ENCODE measurements around the gene TCP11L2.

DNA sequence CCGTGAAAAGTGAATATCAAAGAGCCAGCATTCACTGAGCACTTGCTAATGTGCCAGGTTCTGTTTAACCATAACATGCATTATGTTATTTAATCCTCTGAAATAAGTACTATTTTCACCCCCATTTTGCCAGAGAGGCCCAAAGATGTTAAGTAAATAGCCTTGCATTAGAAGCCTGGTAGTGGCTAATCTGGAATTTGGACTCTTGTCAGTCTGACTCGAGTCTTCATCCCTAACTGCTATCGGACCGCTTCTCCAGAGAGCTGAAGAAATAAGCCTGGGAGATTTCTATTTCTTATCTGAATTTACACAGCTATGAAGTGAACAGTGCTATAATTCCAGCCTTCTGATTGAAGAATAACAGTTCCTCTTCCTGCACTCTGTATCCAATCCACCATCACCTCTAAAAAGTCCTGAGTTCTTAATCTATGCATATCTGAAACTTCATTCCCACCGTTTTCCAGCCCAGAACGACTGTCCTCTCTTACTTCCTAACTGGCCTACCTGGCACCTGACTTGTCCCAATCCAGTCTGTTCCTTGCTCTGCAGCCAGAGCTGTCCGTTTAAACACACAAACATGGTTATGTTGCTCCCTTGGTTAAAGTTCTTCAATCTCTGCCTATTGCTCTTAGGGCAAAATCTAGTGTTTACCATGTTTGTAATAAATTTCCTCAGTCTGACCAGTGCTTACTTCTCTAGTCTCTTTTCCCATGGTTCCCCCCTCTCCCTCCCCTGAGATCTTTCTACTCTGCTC is 57.3 kb downstream of the TCP11L2 start:
- TF ChIP-seq, protein P1, sequence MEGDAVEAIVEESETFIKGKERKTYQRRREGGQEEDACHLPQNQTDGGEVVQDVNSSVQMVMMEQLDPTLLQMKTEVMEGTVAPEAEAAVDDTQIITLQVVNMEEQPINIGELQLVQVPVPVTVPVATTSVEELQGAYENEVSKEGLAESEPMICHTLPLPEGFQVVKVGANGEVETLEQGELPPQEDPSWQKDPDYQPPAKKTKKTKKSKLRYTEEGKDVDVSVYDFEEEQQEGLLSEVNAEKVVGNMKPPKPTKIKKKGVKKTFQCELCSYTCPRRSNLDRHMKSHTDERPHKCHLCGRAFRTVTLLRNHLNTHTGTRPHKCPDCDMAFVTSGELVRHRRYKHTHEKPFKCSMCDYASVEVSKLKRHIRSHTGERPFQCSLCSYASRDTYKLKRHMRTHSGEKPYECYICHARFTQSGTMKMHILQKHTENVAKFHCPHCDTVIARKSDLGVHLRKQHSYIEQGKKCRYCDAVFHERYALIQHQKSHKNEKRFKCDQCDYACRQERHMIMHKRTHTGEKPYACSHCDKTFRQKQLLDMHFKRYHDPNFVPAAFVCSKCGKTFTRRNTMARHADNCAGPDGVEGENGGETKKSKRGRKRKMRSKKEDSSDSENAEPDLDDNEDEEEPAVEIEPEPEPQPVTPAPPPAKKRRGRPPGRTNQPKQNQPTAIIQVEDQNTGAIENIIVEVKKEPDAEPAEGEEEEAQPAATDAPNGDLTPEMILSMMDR (IDR thresholded peaks at IDR 0.05; ENCODE audit: low read length), result no peak
- TF ChIP-seq EZH2 (optimal IDR thresholded peaks at IDR 0.05; ENCODE audit: low read depth, low read length) (no peak), EZH2phosphoT487 (IDR thresholded peaks at IDR 0.05; ENCODE audit: low read length) (no peak)
